ENCODE results near the gene CDC37L1.

Gene CDC37L1

GRCh38 chr9:4714266-4715016 lies 35.1 kb downstream of the CDC37L1 start:
- H3K36me3 Mint-ChIP-seq (ENCODE audit: low read depth): peaks cover 88% of the 10 kb centered on the region
- peaks cover 2% of the 10 kb centered on the region for H3K4me1 Mint-ChIP-seq (ENCODE audit: low read depth)
- no peak for DNase-seq
- no peaks in the 10 kb centered on the region for H3K27me3 Mint-ChIP-seq
- no peak overlapping the region for H3K4me3 Mint-ChIP-seq
- H3K27ac Mint-ChIP-seq: peak overlapping the region; percentile 79
- peaks cover 6% of the 10 kb centered on the region for H3K9me3 Mint-ChIP-seq

DNA sequence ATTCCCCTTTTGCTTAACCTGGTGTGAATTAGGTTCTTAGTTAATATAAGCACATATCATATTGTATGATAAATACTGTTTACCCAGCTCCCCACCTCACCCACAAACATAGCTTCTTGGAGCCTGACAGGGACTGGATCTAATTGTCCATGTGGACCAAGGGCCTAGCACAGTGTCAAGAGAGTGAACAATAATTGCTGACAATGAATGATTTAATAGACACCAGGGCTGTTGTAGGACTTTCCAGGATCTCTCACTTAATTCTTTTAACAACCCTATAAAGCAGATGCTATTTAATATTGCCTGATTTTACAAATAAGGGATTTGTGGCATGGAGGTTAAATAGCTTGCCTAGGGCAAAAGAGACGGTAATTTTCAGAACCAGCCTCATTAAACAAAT lies 36.8 kb downstream of the CDC37L1 start:
- Mint-ChIP-seq H3K27me3 (no peaks in the 10 kb centered on the region), H3K27ac (peak overlapping the region; percentile 65), H3K4me3 (no peak overlapping the region), H3K36me3 (ENCODE audit: low read depth) (peaks cover 86% of the 10 kb centered on the region), H3K9me3 (peaks cover 6% of the 10 kb centered on the region), H3K4me1 (ENCODE audit: low read depth) (peaks cover 1% of the 10 kb centered on the region)
- no peak for DNase-seq

DNA sequence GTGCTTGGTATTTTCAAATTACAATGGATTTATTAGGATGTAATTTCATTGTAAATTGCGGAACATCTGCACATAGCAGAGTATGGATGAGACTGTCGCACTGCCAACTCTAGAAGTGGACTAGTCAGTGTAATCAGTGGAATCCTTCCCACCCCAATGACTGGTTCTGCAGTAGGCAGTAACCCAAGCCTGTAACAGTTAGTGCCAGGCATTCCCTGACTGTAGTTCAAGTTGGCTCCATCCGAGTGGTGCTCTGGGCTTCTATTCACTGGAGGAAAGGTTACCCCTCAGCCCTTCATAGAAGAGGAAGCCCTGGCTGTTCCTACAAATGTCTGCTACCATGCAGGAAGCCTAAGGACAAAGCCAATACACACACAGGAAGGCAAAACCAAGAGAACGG lies 38.4 kb downstream of the CDC37L1 start:
- Mint-ChIP-seq H3K36me3 (ENCODE audit: low read depth) (peaks cover 84% of the 10 kb centered on the region), H3K4me3 (no peak overlapping the region), H3K9me3 (peaks cover 6% of the 10 kb centered on the region), H3K4me1 (ENCODE audit: low read depth) (peaks cover 1% of the 10 kb centered on the region), H3K27ac (no peak overlapping the region), H3K27me3 (no peaks in the 10 kb centered on the region)
- DNase-seq: no peak

DNA sequence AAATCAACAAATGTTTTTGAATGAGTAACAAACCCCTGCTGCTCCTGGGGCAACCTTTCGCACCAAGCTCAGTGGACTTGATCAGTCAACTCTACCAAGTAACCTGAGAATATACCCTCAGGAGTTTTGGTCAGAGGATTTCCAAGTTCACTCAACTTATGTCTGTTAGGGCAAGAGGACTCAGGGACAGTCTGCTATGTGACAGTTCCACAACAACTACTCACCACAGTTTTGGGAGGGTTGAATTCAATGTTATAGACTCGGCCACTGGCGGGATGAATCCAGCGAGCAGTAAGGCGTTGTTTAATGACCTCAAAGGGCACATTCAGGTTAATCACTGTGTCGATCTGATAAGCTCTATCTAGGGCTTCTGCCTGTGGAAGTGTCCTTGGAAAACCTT lies 39.5 kb downstream of the CDC37L1 start:
- H3K9me3 Mint-ChIP-seq: peaks cover 4% of the 10 kb centered on the region
- no peaks in the 10 kb centered on the region for H3K27me3 Mint-ChIP-seq
- H3K36me3 Mint-ChIP-seq (ENCODE audit: low read depth): peaks cover 79% of the 10 kb centered on the region
- peaks cover 1% of the 10 kb centered on the region for H3K4me1 Mint-ChIP-seq (ENCODE audit: low read depth)
- no peak overlapping the region for H3K4me3 Mint-ChIP-seq
- H3K27ac Mint-ChIP-seq: no peak overlapping the region
- no peak for DNase-seq

- H3K36me3 Mint-ChIP-seq (ENCODE audit: low read depth): peaks cover 82% of the 10 kb centered on the region
- H3K4me3 Mint-ChIP-seq: no peak overlapping the region
- peaks cover 14% of the 10 kb centered on the region for H3K4me1 Mint-ChIP-seq (ENCODE audit: low read depth)
- H3K27me3 Mint-ChIP-seq: no peaks in the 10 kb centered on the region
- H3K9me3 Mint-ChIP-seq: no peaks in the 10 kb centered on the region
- no peak overlapping the region for H3K27ac Mint-ChIP-seq
- DNase-seq: no peak
Observed at GRCh38 chr9:4721736-4722135, 42.4 kb downstream of the CDC37L1 start.

- H3K27ac Mint-ChIP-seq: no peak overlapping the region
- DNase-seq: no peak
- peaks cover 28% of the 10 kb centered on the region for H3K4me1 Mint-ChIP-seq (ENCODE audit: low read depth)
- H3K9me3 Mint-ChIP-seq: no peaks in the 10 kb centered on the region
- peaks cover 66% of the 10 kb centered on the region for H3K36me3 Mint-ChIP-seq (ENCODE audit: low read depth)
- H3K4me3 Mint-ChIP-seq: no peak overlapping the region
- no peaks in the 10 kb centered on the region for H3K27me3 Mint-ChIP-seq
Observed at GRCh38 chr9:4725706-4726442, 46.5 kb downstream of the CDC37L1 start.

GRCh38 chr9:4727593-4727992 lies 48.2 kb downstream of the CDC37L1 start:
- H3K9me3 Mint-ChIP-seq: no peaks in the 10 kb centered on the region
- no peaks in the 10 kb centered on the region for H3K27me3 Mint-ChIP-seq
- no peak overlapping the region for H3K4me3 Mint-ChIP-seq
- DNase-seq: no peak
- H3K4me1 Mint-ChIP-seq (ENCODE audit: low read depth): peaks cover 33% of the 10 kb centered on the region
- H3K27ac Mint-ChIP-seq: no peak overlapping the region
- H3K36me3 Mint-ChIP-seq (ENCODE audit: low read depth): peaks cover 57% of the 10 kb centered on the region

GRCh38 chr9:4732890-4733289 lies 53.5 kb downstream of the CDC37L1 start:
- no peaks in the 10 kb centered on the region for H3K27me3 Mint-ChIP-seq
- no peak for DNase-seq
- peaks cover 37% of the 10 kb centered on the region for H3K36me3 Mint-ChIP-seq (ENCODE audit: low read depth)
- H3K27ac Mint-ChIP-seq: no peak overlapping the region
- peaks cover 37% of the 10 kb centered on the region for H3K4me1 Mint-ChIP-seq (ENCODE audit: low read depth)
- no peaks in the 10 kb centered on the region for H3K9me3 Mint-ChIP-seq
- no peak overlapping the region for H3K4me3 Mint-ChIP-seq

GRCh38 chr9:4734150-4734549 lies 54.8 kb downstream of the CDC37L1 start:
- Mint-ChIP-seq H3K9me3 (no peaks in the 10 kb centered on the region), H3K4me1 (ENCODE audit: low read depth) (peaks cover 44% of the 10 kb centered on the region), H3K36me3 (ENCODE audit: low read depth) (peaks cover 39% of the 10 kb centered on the region), H3K27ac (no peak overlapping the region), H3K4me3 (no peak overlapping the region), H3K27me3 (no peaks in the 10 kb centered on the region)
- no peak for DNase-seq

- H3K4me3 Mint-ChIP-seq: peak overlapping the region; percentile 84
- peaks cover 33% of the 10 kb centered on the region for H3K36me3 Mint-ChIP-seq (ENCODE audit: low read depth)
- peak overlapping the region; percentile 87 for H3K27ac Mint-ChIP-seq
- no peaks in the 10 kb centered on the region for H3K9me3 Mint-ChIP-seq
- peaks cover 56% of the 10 kb centered on the region for H3K4me1 Mint-ChIP-seq (ENCODE audit: low read depth)
- no peaks in the 10 kb centered on the region for H3K27me3 Mint-ChIP-seq
- DNase-seq: no peak
Observed at GRCh38 chr9:4738866-4739586, 59.7 kb downstream of the CDC37L1 start.

GRCh38 chr9:4739587-4740387 lies 60.4 kb downstream of the CDC37L1 start:
- no peaks in the 10 kb centered on the region for H3K27me3 Mint-ChIP-seq
- H3K4me1 Mint-ChIP-seq (ENCODE audit: low read depth): peaks cover 52% of the 10 kb centered on the region
- peak overlapping the region; percentile 84 for H3K4me3 Mint-ChIP-seq
- H3K9me3 Mint-ChIP-seq: no peaks in the 10 kb centered on the region
- peaks cover 26% of the 10 kb centered on the region for H3K36me3 Mint-ChIP-seq (ENCODE audit: low read depth)
- no peak for DNase-seq
- peak overlapping the region; percentile 87 for H3K27ac Mint-ChIP-seq

GRCh38 chr9:4740388-4740637 lies 60.9 kb downstream of the CDC37L1 start:
- H3K27ac Mint-ChIP-seq: peak overlapping the region; percentile 87
- no peak for DNase-seq
- H3K36me3 Mint-ChIP-seq (ENCODE audit: low read depth): peaks cover 25% of the 10 kb centered on the region
- H3K27me3 Mint-ChIP-seq: no peaks in the 10 kb centered on the region
- peak overlapping the region; percentile 84 for H3K4me3 Mint-ChIP-seq
- no peaks in the 10 kb centered on the region for H3K9me3 Mint-ChIP-seq
- H3K4me1 Mint-ChIP-seq (ENCODE audit: low read depth): peaks cover 52% of the 10 kb centered on the region

- no peaks in the 10 kb centered on the region for H3K9me3 Mint-ChIP-seq
- H3K27ac Mint-ChIP-seq: peak within 1 kb of the TSS; percentile 87
- H3K4me3 Mint-ChIP-seq: peak within 1 kb of the TSS; percentile 84
- peaks cover 25% of the 10 kb centered on the region for H3K36me3 Mint-ChIP-seq (ENCODE audit: low read depth)
- peaks cover 56% of the 10 kb centered on the region for H3K4me1 Mint-ChIP-seq (ENCODE audit: low read depth)
- H3K27me3 Mint-ChIP-seq: no peaks in the 10 kb centered on the region
- peak; percentile 88 for DNase-seq
Observed at GRCh38 chr9:4740638-4741364, 61.4 kb downstream of the CDC37L1 start, which contains the start of gene AK3. TSS of gene AK3 (minus strand) at chr9:4741202. CDS start at chr9:4741087, 115 bp downstream.

All from activated T-cell treated with anti-CD3 and anti-CD28 coated beads, Interleukin-2, amount 50 U/mL, for 24 hours (primary cell).